Stimulated activated naive CD4-positive, alpha-beta T cell treated with Interleukin-2 at 50 U/mL for 16 hours (primary cell): ENCODE results near the gene CCDC167.
A peak's percentile ranks its signal among the peaks of the same experiment; 100 is the strongest.
"Not testable (repeated sequence)": the region's sequence is repeated elsewhere in the genome, so short reads cannot be mapped to it uniquely, and the experiment has no call there.

ENCODE experiments used
- DNase-seq: peaks from one replicate; lab custom pipeline; 2025; lab: John Stamatoyannopoulos, UW

CCDC167 gene

DNA sequence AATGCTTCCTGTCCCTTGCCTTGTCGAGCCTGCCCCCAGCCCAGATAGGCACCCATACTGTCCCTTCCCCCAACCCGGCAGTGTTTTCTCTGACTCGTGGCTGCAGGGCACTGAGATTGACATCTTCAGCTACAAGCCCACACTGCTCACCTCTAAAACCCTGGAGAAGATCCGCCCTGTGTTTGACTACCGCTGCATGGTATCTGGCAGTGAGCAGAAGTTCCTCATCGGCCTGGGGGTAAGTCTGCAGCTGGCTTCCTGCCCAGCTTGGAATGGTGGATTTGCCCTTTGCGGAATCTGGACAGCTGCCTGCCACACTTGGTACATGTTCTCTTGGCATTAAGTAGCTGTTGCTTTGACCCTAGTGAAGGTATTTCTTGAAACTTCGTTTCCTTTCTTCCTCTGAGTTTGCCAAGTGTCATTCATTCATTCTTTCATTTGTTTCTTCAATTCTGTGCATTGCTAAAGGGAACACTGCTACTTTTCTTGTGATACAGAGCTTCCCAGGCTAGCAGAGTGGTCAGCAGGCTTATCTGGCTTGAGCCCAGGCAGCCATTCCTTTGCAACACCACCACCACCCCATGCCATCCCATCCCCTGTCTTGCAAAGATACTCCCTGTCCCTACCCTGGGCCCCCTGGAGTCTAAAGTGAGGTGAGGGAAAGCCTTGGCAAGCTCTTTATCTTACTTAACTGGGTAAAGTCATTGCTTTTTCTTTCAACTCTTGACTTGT lies 26.2 kb downstream of the CCDC167 start:
- no peak for DNase-seq

DNA sequence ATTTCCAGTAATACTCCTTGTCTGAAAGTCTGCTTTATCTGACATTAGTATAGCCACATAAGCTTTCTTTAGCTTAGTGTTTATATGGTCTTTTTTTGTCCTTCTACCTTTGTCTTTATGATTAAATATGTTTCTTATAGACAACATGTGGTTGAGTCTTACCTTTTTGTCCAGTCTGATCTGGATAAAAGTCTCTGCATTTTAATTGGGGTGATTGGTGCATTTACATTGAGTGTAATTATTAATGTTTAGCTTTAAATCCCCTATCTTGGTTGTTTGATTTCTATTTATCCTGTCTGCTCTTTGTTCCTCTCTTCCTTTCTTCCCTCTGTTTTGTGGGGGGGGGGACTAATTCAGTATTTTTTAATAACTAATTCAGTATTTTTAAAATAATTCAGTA lies 32.0 kb downstream of the CCDC167 start:
- no peak for DNase-seq

DNA sequence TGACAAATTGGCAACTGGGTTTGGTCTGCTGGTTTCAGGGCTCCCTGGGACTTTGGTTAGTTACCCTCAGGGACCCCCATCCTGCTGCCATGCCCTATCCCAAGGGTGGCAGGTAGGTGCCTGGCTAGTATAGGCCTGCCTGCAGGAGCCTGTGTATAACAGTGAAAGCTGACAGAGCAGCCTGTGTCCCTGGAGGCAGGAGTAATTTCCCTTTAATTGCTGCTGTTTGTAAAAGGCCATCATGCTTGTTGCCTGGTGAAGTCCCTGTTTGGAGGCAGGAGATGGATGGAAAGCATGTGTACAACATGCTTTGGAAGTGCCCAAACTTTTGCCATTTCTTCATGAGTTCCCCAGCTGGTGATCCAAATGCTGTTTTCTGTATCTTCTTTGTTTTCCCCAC lies 36.6 kb downstream of the CCDC167 start:
- no peak for DNase-seq

DNA sequence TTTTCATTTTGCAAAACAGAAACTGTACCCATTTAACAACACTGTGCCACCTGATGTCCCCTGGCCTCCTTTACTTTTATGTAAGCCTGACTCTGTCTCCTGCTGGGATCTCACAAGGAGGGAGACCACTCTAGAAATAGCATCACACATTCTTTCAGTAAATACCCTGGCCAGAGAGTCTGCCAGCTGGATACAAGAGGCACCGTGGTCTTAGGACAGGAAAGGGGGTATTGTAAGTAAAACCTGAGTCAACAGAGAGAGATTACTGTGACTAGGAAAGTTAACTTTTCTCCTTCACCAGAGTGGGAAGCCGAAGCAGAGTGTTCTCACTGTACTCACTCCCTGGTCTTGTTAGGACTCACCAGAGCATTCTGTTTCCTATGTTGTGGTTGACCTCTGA lies 38.9 kb downstream of the CCDC167 start:
- no peak for DNase-seq

DNA sequence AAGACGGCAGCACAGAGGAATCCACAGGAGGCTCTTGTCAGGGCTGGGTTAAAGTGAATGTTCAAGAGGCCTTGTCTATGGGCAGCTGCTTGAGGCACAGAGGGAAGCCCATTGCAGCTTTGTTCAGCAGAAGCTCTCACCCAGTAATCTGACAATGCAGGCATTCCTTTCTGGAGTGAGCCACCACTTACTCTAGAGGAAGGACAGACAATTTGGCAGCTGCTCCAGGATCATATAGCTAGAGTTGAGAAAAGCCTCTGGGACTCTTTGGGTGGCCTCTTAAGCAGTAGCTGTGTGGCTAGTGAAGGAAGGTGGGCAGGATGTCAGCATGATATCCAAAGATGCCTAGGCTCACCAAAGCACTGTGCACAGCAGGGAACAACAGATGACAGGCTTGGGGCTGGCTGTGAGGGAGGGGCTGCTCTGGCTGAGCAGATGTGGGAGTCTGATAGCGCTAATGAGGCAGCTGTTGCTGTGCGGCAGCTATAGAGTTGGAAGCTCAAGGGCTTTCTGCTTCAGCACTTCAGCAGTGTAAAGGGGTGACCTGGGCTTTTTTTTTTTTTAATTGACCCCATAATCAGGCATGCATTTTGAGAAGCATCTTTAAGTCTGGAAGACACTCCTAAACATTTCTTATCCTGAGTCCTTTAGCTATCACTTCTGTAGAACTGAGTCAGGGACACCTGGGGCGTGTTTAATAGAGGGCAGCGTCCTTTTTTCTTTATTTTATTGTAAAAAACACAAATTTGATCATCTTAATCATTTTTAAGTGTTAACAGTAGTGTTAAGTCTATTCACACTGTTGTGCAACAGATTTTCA lies 39.5 kb downstream of the CCDC167 start:
- no peak for DNase-seq

DNA sequence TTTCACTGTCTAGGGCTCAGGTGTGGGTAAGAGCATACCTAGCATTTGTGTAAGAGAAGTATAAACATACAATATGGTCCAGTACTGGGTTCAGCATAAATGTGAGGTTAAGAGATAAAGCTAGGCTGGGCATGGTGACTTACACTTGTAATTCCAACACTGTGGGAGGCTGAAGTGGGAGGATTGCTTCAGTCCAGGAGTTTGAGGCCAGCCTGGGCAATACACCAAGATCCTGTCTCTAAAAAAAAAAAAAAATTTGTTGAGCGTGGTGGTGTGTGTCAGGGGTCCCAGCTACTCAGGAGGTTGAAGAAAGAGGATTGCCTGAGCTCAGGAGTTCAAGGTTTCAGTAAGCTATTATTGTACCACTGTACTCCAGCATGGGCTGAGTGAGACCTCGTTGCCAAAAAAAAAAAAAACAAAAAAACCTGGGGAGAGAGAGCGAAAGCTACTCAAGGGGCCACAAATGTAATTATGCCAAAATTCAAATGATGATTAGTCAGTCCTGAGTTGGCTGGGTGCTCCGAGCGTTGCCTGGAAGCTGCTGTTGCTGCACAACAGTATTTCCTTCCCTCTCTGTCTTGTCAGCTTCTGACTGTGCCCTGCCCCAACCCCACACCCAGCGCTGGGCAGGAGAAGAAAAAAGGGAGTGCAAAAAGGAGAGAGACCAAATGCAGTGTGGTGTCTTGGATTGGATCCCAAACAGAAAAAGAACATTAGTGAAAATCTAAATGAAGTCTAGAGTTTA lies 42.7 kb downstream of the CCDC167 start:
- DNase-seq: no peak

DNA sequence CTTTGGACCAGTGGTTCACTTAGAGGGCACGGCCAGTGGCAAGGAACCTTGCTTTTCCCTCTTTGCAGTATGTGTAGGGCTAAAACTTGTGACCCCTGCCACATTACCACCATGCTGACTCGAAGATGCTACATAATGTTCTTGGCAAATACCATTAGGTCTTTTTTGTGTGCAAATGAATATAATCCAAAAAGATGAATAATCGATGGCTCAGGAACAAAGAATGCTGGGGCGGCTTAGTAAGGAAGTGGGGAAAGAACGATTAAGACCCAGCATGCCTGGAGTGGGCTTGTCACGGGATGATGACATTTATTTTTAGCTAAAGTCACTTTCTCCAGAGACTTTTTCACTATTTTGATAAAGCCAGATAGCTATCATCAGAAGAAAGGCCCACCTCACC lies 43.6 kb downstream of the CCDC167 start:
- DNase-seq: no peak

DNA sequence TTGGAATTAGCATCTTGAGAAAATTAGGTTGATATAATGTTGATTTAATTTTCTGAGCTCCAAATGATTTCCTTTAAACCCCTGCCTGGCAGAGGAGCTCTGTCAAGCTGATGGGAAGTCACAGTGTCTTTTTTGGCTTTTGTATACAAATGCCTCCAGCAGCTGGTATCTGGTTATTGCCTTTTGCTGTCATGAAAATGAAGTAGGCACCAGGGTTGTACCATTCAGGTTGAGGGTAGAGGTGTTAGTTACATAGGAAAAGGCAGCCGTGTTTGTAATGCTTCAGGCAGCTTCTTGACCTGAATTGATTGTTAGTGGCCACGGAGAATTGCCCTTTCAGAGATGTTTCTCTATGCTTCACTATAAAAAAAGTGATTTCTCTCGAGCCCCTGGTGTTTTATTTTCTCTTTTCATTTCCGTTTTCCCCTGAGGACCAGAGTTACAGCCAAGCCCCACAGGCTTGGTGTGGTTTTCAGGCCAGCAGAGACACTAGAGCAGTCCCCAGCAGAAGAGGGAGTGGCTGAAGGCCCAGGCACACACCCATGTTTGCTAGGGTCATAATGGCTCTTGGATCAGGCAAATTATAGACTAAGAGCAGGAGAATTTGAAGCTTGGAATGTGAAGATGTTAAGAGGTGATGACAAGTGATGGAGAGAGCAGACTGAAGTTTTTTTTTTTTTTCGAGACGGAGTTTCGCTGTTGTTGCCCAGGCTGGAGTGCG lies 45.1 kb downstream of the CCDC167 start:
- no peak for DNase-seq

DNA sequence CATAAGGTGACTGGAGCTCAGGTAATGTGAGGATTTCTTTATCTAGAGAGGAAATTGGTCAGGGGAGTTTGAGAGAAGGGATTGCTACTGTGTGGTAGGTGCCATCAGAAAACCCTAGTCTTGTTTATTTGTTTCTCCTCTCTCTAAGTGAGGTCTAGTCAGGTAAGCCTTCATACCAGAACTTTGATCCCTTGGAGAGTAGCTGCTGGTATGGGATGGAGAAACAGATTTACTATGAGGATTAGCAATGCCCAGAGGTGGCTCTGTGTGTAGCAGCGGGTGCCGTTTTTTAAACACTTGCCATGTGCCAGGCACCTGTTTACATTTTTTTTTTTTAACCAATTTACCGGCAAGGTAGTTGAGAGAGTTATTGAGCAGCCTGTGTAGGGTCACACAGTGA lies 47.2 kb downstream of the CCDC167 start:
- no peak for DNase-seq

DNA sequence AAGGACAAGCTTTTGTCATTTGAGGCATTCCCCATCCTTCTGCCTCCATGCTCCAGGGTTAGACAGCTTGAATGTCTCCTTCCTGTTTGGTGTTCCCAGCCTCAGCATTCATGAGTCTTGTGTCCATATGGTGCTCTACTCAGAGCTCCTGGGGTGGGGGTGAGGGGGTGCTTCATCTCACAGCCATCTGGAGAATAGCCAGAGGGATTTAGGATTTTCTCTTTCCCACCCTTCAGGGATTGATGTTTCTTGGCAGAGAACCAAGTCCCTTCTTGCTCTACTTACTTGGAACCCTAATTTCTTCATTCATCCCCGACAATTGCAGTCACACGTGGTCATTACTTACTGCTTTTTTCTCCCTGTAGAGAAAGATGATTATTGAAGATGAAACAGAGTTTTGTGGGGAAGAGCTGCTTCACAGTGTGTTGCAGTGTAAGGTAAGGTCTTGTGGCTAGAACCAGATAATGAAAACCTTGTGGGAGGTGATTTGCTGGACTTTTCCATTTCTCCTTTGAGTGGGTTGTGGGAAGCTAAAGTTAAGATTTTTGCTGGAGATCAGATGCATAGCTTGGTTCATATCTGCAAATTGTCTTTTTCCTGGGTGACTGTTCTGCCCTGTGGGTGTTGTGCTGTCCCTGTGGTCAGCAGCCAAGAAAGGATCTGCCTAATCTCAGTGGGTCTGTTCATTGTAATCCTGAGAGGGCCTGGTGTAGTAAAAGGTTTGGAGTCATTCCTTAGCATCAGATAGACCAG lies 48.1 kb downstream of the CCDC167 start:
- no peak for DNase-seq

DNA sequence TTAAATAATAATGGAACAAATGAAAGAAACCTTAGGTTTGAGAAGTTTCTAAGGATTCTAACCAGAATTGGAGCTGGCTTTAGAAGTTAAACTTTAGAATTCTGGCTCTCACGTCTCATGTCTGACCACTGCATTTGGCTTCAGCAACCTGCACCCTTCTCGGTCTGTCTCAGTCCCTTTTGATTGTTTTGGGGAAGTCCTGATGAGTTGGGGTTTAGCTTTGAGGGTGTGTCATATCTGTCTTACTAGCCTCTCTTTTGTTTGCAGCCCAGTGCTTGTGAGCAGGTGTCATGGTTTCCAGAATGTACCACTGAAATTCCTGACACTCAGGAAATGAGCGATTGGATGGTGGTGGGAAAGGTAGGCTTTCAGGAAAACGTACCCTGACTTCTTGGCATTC lies 49.7 kb downstream of the CCDC167 start:
- DNase-seq: no peak

DNA sequence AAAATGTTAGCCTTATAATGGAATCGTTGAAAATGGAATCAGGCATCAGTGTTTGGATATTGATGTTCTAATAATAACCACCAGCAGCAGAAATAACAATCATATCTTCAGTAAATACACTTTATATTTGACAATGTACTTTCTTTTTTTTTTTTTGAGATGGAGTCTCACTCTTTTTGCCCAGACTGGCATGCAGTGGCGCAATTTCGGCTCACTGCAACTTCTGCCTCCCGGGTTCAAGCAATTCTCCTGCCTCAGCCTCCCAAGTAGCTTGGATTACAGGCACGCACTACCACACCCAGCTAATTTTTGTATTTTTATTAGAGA lies 56.5 kb downstream of the CCDC167 start:
- DNase-seq: not testable (repeated sequence)

DNA sequence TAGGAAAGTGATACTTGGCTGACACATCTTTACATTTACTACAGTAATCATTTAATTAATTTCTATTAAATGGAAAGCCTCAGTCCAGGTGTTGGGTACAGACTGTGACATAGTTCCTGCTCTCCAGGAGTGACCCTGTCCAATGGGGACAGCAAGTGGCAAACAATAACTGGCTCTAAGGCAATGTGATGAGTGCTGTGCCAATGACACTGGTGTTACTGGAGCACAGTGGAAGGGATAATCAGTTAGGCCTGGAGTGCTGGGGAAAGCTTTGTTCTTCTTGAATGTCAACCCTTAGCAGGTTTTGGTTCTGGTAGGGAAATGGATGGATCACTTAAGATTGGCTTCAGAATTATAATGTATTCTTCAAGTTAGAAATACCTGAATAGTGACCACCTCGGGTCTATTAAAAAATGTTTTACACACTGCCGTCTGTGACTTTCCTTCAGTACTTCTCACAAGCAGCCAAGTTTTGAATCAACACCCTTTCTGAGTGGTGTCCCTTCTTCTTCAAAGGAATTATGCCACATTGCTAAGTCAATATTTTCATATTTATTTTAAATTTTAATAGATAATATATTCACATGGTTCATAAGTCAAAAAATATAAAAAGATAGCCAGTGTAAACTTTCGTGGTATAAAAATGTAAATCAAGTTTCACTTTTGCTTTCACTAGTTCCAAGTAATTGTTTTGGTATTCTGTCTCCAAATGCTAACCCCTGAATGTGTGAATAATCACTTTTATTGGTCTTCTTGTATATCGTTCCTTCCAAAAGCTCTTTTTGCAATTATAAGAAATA lies 57.1 kb downstream of the CCDC167 start:
- no peak for DNase-seq

DNA sequence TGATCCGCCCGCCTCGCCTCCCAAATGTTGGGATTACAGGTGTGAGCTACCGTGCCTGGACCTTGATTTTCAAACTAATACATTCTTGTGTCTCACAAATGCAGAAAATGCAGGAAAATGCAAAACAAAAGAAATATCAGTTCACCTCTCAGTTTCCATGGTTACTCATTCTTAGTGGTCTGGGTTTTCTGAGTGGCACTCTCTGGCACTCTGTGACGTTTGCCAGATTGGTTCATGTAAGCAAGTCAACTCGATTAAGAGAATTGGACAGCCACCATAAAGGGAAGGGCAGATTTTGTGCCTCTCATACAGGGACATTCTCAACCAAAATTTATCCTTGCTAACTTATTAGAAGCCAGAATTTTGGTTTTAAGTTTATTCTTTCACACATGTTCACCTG lies 58.0 kb downstream of the CCDC167 start:
- no peak for DNase-seq

DNA sequence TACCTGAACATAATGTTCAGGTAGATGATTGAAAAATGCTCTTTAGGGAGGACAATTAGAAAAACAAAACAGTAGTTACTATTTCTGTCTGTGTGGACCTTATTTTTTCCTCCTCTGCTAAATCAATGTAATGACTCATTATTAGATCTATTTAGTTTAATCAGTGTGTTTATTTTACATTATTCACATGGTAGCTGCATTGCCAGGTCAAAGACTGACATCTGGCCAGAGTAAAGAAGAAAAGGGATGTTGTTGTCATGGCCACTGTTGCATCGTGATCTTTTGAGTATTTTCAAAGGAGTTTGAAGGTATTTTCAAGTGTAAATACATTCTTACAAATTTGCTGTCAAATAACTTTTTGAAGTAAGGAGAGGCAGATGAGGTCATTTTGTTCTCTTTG lies 60.8 kb downstream of the CCDC167 start:
- no peak for DNase-seq

DNA sequence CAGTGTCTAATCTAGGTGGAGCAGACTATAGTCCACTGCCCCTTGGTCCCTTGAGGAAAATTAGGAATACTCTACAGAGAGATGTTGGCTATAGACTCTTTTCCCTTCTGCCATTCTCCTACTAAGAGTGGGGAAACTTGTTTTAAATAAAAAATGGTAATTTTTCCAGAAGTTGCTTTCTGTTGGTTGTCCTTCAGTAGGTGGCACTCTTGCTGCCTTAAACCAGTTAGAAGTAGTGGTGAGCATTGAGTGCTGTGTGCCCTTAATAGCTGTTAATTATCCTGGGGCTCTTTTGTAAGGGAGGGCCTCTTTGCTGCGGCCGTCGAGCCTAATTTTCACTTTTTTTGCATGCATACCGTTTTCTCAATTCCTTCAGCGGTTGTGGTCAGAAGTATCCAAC lies 63.9 kb downstream of the CCDC167 start:
- DNase-seq: no peak

DNA sequence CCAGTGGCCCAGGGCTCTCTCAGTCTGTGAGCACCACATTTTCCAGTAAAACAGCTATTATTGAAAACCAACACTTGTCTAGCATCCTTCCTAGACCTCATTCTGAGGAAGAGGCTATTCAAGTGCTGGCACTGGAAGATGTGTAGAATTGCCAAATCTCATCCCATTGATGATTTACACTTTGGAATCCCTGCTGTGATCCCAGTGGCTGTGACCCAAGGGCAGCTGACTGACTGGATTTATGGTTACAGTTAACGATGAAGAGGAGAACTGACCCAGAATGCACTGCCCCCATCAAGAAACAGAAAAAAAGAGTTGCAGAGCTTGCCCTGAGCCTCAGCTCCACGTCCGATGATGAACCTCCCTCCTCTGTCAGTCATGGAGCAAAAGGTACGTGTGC lies 64.3 kb downstream of the CCDC167 start:
- no peak for DNase-seq

DNA sequence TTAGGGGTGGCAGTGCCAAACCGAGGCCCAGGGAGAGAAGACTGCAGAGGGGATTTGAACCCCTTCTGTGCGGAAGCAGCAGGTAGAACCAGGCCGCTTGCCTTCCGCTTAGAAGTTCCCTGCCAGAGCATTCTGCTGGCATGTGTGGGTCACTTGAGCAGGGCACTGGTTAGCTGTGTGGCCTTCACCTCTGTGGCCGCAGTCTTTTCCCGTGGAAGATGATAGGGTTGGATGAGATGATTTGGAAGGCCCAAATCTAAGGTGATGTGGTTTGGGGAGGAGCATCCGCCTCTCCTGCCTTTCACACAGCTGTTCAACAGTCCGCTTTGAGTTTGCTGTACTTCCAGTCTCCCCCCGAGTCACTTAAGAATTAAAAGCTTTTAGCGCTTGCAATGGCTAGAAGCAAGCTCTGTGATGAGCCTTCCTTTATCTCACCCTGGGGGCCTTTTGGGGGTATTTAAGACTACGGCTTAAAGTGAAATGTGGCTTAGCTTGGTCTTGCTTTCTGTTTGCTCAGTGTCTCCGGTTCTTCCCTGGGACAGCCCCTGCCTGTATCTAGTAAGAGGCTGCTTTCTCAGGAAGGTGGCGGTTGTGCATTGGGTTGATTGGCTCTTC lies 65.9 kb downstream of the CCDC167 start:
- DNase-seq: peak; percentile 50
